ENCODE results near the gene TRIOBP. TPM values are rescaled to one million over a fixed set of nuclear protein-coding genes. Genes with fewer than 3 reads are reported as not detected.

TRIOBP gene
- total and polyA plus RNA-seq, 2 donors (not counting 3 experiments of a cell fraction or from before 2014, with no cell fraction given): 60.6 to 104 TPM

GRCh38 chr22:37768273-37768672, 71.4 kb downstream of the TRIOBP start:
- FAIRE-seq (no peak), DNase-seq (ENCODE audit: low read depth, low spot score) (no peak)
- Histone ChIP-seq H3K4me1 (ENCODE audit: control insufficient read depth, extremely low read depth, insufficient read depth, low read length) (no peaks in the 10 kb centered on the region), H3K9me1 (replicated peaks; ENCODE audit: control insufficient read depth, extremely low read depth, insufficient read depth, low read length) (no peaks in the 10 kb centered on the region), H3K9ac (replicated peaks; ENCODE audit: extremely low read depth, insufficient read depth, low read length) (no peak overlapping the region), H3K4me3 (replicated peaks in 1 of 3; ENCODE audit: insufficient read depth in 1 of 3, low read depth in 1 of 3, low read length in 3 of 3) (no peak overlapping the region), H3K79me2 (ENCODE audit: control insufficient read depth, insufficient read depth, low read length) (no peaks in the 10 kb centered on the region), H3K27ac (ENCODE audit: insufficient read depth, low read depth, low read length) (no peak overlapping the region), H3K9me3 (replicated peaks; ENCODE audit: control insufficient read depth, insufficient read depth, low read length) (no peaks in the 10 kb centered on the region), H4K20me1 (replicated peaks; ENCODE audit: control insufficient read depth, extremely low read depth, insufficient read depth, low read length) (no peaks in the 10 kb centered on the region), H3K4me2 (ENCODE audit: insufficient read depth, low read length) (no peak overlapping the region), H3K36me3 (ENCODE audit: control insufficient read depth in 2 of 2, extremely low read depth in 1 of 2, insufficient read depth in 2 of 2, low read length in 2 of 2) (peaks cover 10 to 50% of the 10 kb centered on the region in 2 experiments), H2AFZ (ENCODE audit: low read depth, low read length) (no peak overlapping the region), H3K27me3 (ENCODE audit: control insufficient read depth in 2 of 2, insufficient read depth in 2 of 2, low read length in 2 of 2) (no peaks in the 10 kb centered on the region)
- TF ChIP-seq GATA2 (IDR thresholded peaks at IDR 0.05; ENCODE audit: insufficient read depth, insufficient read length, low read depth, low read length) (no peak), CTCF (IDR thresholded peaks at IDR 0.05; ENCODE audit: extremely low read depth in 1 of 2, insufficient read depth in 1 of 2, low read depth in 1 of 2, low read length in 2 of 2) (peak; percentile 24 to 29)
- ChIA-PET POLR2A (interaction anchor here (0.7 kb wide), 1 partner anchor 37 kb away, joined by 6 read pairs; a partner anchor contains a TSS), CTCF (interaction anchor here (1.1 to 4.1 kb wide), 9 partner anchors 8 to 176 kb away, joined by 3 to 19 read pairs (median 4); no protein-coding TSS in a partner anchor)
- intact Hi-C loops (cut with micrococcal nuclease): no loop called here
- BruUV-seq (replicated peaks): no TSS peak
- dilution Hi-C loops (cut with MboI; ENCODE audit: extremely low pct_ligation_motif_present, low sequenced_read_pairs): no loop called here

- H3K79me2 ChIP-seq (ENCODE audit: control insufficient read depth, insufficient read depth, low read length): no peaks in the 10 kb centered on the region
- intact Hi-C loops (cut with micrococcal nuclease): no loop called here
- H3K36me3 ChIP-seq (ENCODE audit: control insufficient read depth in 2 of 2, extremely low read depth in 1 of 2, insufficient read depth in 2 of 2, low read length in 2 of 2): peaks cover 10 to 50% of the 10 kb centered on the region in 2 experiments
- H4K20me1 ChIP-seq (replicated peaks; ENCODE audit: control insufficient read depth, extremely low read depth, insufficient read depth, low read length): no peaks in the 10 kb centered on the region
- DNase-seq (ENCODE audit: low read depth, low spot score) (no peak), FAIRE-seq (no peak)
- dilution Hi-C loops (cut with MboI; ENCODE audit: extremely low pct_ligation_motif_present, low sequenced_read_pairs): no loop called here
- no peak overlapping the region for H2AFZ ChIP-seq (ENCODE audit: low read depth, low read length)
- CTCF ChIA-PET: interaction anchor here (0.8 to 4.1 kb wide), 7 partner anchors 9 to 177 kb away, joined by 3 to 19 read pairs (median 4); no protein-coding TSS in a partner anchor
- no peak for TF ChIP-seq FOS (IDR thresholded peaks at IDR 0.05; ENCODE audit: borderline replicate concordance, insufficient read depth, low read length)
- no peak for TF ChIP-seq MYC (IDR thresholded peaks at IDR 0.05; ENCODE audit: low read depth, low read length)
- no peak for TF ChIP-seq MAX (IDR thresholded peaks at IDR 0.05; ENCODE audit: insufficient read depth, insufficient read length)
- TF ChIP-seq JUN (IDR thresholded peaks at IDR 0.05; ENCODE audit: borderline replicate concordance, insufficient read depth, insufficient read length, low read depth): no peak
- TF ChIP-seq EZH2 (IDR thresholded peaks at IDR 0.05; ENCODE audit: borderline replicate concordance, low read depth, low read length, severe bottlenecking): no peak
- no peak for TF ChIP-seq POLR2A (IDR thresholded peaks at IDR 0.05; ENCODE audit: low read depth, low read length)
- H3K4me2 ChIP-seq (ENCODE audit: insufficient read depth, low read length): no peak overlapping the region
- no peaks in the 10 kb centered on the region for H3K9me3 ChIP-seq (replicated peaks; ENCODE audit: control insufficient read depth, insufficient read depth, low read length)
- POLR2A ChIA-PET: interaction anchor here (0.6 kb wide), 1 partner anchor 10 kb away, joined by 3 read pairs; no protein-coding TSS in a partner anchor
- no peak overlapping the region for H3K27ac ChIP-seq (ENCODE audit: insufficient read depth, low read depth, low read length)
- no TSS peak for BruUV-seq (replicated peaks)
- no peaks in the 10 kb centered on the region for H3K9me1 ChIP-seq (replicated peaks; ENCODE audit: control insufficient read depth, extremely low read depth, insufficient read depth, low read length)
- H3K9ac ChIP-seq (replicated peaks; ENCODE audit: extremely low read depth, insufficient read depth, low read length): no peak overlapping the region
- H3K4me1 ChIP-seq (ENCODE audit: control insufficient read depth, extremely low read depth, insufficient read depth, low read length): no peaks in the 10 kb centered on the region
- H3K4me3 ChIP-seq (replicated peaks in 1 of 3; ENCODE audit: insufficient read depth in 1 of 3, low read depth in 1 of 3, low read length in 3 of 3): no peak overlapping the region
- H3K27me3 ChIP-seq (ENCODE audit: control insufficient read depth in 2 of 2, insufficient read depth in 2 of 2, low read length in 2 of 2): no peaks in the 10 kb centered on the region
Measured at GRCh38 chr22:37769056-37769455, 72.2 kb downstream of the TRIOBP start.

All from endothelial cell of umbilical vein (primary cell).